ENCODE results near the gene KLF5. TPM values are rescaled to one million over a fixed set of nuclear protein-coding genes. Genes with fewer than 3 reads are reported as not detected.
A peak's percentile ranks its signal among the peaks of the same experiment; 100 is the strongest.

The KLF5 gene
- 2.3 to 3.0 TPM (median 2.4 TPM) in 3 replicates for total RNA-seq (2021)
- Bru-seq, nascent RNA: percentile 59 among the genes with signal in this experiment
- long read RNA-seq, experiment 1, transcript KLF5-201 (4 exons, 3,566 nt): major isoform, 5 of 6 reads
- long read RNA-seq, experiment 1, partial matches to known transcripts: 0 of 6 reads
- long read RNA-seq, experiment 1, other reads (novel, unspliced or antisense): 1 of 6 reads
- long read RNA-seq, experiment 2, partial matches to known transcripts: 0 of 5 reads
- long read RNA-seq, experiment 2, other reads (novel, unspliced or antisense): 2 of 5 reads
- long read RNA-seq, experiment 3, partial matches to known transcripts: 0 of 1 reads
- long read RNA-seq, experiment 3, other reads (novel, unspliced or antisense): 1 of 1 reads

- H3K4me1 Mint-ChIP-seq: peaks cover 62% of the 10 kb centered on the region
- no peaks in the 10 kb centered on the region for H3K9me3 Mint-ChIP-seq
- ATAC-seq (peak; percentile 95), DNase-seq (ENCODE audit: low spot score) (peak; percentile 99)
- ChIA-PET CTCF (interaction anchor here (0.6 to 1.3 kb wide), 5 partner anchors 14 to 219 kb away, joined by 3 to 5 read pairs (median 4); no protein-coding TSS in a partner anchor), POLR2A (interaction anchor here (1.7 kb wide), 1 partner anchor 16 kb away, joined by 6 read pairs; no protein-coding TSS in a partner anchor)
- H3K36me3 Mint-ChIP-seq: no peaks in the 10 kb centered on the region
- H3K4me3 Mint-ChIP-seq: peak within 1 kb of the TSS; percentile 89
- H3K27me3 Mint-ChIP-seq (ENCODE audit: low read depth): peaks cover 71% of the 10 kb centered on the region
- TF ChIP-seq SP1 (CRISPR knock-in tag; conservative IDR thresholded peaks at IDR 0.05): peak; percentile 77
- peak; percentile 89; the same call in 1 of the 2 replicates for TF ChIP-seq ZBTB43 (CRISPR knock-in tag; IDR thresholded peaks at IDR 0.05)
- no peak for TF ChIP-seq ESRRA (CRISPR knock-in tag; IDR thresholded peaks at IDR 0.05; ENCODE audit: borderline replicate concordance)
- TF ChIP-seq FOXK1 (CRISPR knock-in tag; IDR thresholded peaks at IDR 0.05): peak; percentile 92
- TF ChIP-seq CREM (CRISPR knock-in tag; IDR thresholded peaks at IDR 0.05): peak; percentile 65; the same call in 1 of the 2 replicates
- no peak for TF ChIP-seq MLX (CRISPR knock-in tag; IDR thresholded peaks at IDR 0.05)
- TF ChIP-seq E2F4 (CRISPR knock-in tag; IDR thresholded peaks at IDR 0.05; ENCODE audit: borderline replicate concordance, low read depth): peak; percentile 47; the same call in 1 of the 2 replicates
- TF ChIP-seq MAX (CRISPR knock-in tag; IDR thresholded peaks at IDR 0.05): peak; percentile 83
- TF ChIP-seq NFYB (CRISPR knock-in tag; conservative IDR thresholded peaks at IDR 0.05; ENCODE audit: low read depth): peak; percentile 97
- TF ChIP-seq HMGXB4 (CRISPR knock-in tag; IDR thresholded peaks at IDR 0.05): peak; percentile 73
- no peak for TF ChIP-seq ATF1 (CRISPR knock-in tag; IDR thresholded peaks at IDR 0.05)
- peak; percentile 69; the same call in 1 of the 2 replicates for TF ChIP-seq FOXP4 (CRISPR knock-in tag; IDR thresholded peaks at IDR 0.05)
- peak; percentile 21; the same call in 1 of the 2 replicates for TF ChIP-seq E2F5 (CRISPR knock-in tag; IDR thresholded peaks at IDR 0.05)
- peak within 1 kb of the TSS; percentile 55; the same call in 1 of the 2 replicates for H3K27ac Mint-ChIP-seq
These were observed at the start of gene KLF5 for GRCh38 chr13:73058736-73059459. KLF5 (plus strand) TSS chr13:73059005; CDS start chr13:73059328, 323 bp downstream.

- peaks cover 2% of the 10 kb centered on the region for H3K36me3 Mint-ChIP-seq
- H3K4me1 Mint-ChIP-seq: no peaks in the 10 kb centered on the region
- POLR2A ChIA-PET: no interaction called here
- no peaks in the 10 kb centered on the region for H3K27me3 Mint-ChIP-seq (ENCODE audit: low read depth)
- H3K27ac Mint-ChIP-seq: no peak overlapping the region
- ATAC-seq (no peak), DNase-seq (ENCODE audit: low spot score) (no peak)
- no peaks in the 10 kb centered on the region for H3K9me3 Mint-ChIP-seq
- CTCF ChIA-PET: no interaction called here
- H3K4me3 Mint-ChIP-seq: no peak overlapping the region
- TF ChIP-seq RORB (CRISPR knock-in tag; IDR thresholded peaks at IDR 0.05) (no peak), NFATC4 (CRISPR knock-in tag; IDR thresholded peaks at IDR 0.05) (no peak), CTCF (IDR thresholded peaks at IDR 0.05) (no peak), SP1 (CRISPR knock-in tag; conservative IDR thresholded peaks at IDR 0.05) (no peak), ZNF121 (CRISPR knock-in tag; IDR thresholded peaks at IDR 0.05) (no peak), PRDM15 (CRISPR knock-in tag; IDR thresholded peaks at IDR 0.05) (no peak)
These were observed 47.1 kb upstream of the KLF5 start for GRCh38 chr13:73011751-73012150.

Data from WTC11 (cell line).